ENCODE measurements around the gene TMEM138.
A peak's percentile ranks its signal among the peaks of the same experiment; 100 is the strongest.

TMEM138 gene

DNA sequence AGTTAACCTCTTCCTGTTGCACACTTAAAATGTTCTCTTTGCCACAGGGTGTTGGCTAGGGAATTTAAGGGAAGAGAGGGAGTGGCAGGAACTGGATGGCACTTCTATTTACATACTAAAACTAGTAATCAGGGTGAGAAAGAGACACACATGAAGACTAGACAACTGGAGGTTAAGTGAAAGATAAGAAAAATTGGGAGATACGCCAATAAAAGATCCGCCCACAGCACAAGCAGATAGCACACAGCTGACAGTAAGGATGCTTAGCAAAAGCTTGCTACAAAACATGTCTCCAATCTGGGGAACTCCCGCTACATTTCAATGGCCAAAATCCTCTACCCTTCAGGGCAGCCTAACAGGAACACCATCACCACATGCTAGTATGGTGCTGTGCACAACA lies 54.8 kb downstream of the TMEM138 start:
- peak; percentile 81 to 90 for DNase-seq
- no peak for TF ChIP-seq GATA1 (IDR thresholded peaks at IDR 0.05; ENCODE audit: low read depth, low read length)
- TF ChIP-seq POLR2A (IDR thresholded peaks at IDR 0.05; ENCODE audit: low read length): no peak

DNA sequence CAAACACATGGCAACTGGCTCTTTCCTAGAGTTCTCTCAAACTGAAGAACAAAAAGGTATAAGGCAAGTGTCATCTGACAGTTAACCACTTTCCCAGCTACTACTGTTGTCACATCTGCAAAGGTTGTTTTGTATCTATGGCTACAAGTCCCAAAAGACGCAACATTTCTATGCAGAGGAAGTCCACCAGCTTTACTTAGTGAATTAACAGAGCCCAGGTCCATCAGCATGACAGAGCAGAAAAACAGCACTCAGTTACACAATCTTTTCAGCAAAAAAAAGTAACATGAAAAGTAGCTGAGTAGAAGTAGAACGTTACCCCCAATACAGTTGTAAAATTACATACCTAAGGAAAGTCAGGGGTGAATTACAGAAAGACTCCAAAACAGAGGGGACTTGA lies 55.5 kb downstream of the TMEM138 start:
- TF ChIP-seq POLR2A (IDR thresholded peaks at IDR 0.05; ENCODE audit: low read length) (no peak), GATA1 (IDR thresholded peaks at IDR 0.05; ENCODE audit: low read depth, low read length) (no peak)
- peak; percentile 51 to 66 for DNase-seq

DNA sequence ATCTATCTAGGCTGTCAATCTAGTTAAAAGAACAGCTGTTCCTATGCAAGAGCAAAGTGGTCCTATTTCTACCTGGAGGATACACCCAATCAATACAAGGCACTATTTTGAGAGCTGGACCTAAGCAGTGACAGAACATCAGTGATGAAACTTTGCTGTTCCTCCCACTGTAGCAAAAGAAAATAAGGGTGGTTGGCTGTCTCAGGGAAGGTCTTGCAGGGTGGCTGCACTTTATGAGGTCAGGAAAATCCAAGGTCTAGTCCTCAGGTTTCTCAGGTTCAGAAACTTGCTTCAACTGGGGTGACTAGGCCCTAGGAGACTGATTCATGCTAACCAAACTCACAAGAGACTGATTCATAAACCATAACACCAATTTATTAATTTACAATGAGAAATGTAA lies 56.0 kb downstream of the TMEM138 start:
- DNase-seq: no peak

More for the DNA sequence above, 56.0 kb downstream of the TMEM138 start:
- TF ChIP-seq POLR2A (IDR thresholded peaks at IDR 0.05; ENCODE audit: low read length) (no peak), GATA1 (IDR thresholded peaks at IDR 0.05; ENCODE audit: low read depth, low read length) (no peak)

Data from erythroblast (primary cell).